ENCODE measurements around the gene CLOCK.

Gene CLOCK

DNA sequence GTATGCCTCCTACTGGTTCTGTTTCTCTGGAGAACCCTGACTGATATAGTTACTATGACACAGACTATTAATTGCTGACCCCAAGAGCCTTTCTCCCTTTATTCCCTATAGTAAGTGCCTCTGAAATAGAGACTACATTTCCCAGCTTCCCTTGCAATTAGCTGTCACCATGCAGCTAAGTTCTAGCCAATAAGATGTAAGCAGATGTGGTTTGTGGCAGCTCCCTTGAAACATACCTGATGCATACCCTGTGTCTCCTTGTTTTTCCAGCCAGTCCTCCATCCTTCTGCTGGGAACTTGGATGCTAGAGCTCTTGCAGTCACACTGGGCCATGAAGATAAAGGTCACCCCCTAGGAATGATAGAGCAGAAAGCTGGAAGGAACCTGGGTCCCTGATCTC is 160.6 kb downstream of the CLOCK start:
- in situ Hi-C loops (cut with MboI; ENCODE audit: low sequenced_read_pairs): loop anchor here (25.0 kb wide), 1 partner anchor 476 kb away; the partner anchor contains the start of gene EXOC1

GRCh38 chr4:55385201-55385649 is 161.5 kb downstream of the CLOCK start:
- in situ Hi-C loops (cut with MboI; ENCODE audit: low sequenced_read_pairs): loop anchor here (25.0 kb wide), 1 partner anchor 477 kb away; the partner anchor contains the start of gene EXOC1

DNA sequence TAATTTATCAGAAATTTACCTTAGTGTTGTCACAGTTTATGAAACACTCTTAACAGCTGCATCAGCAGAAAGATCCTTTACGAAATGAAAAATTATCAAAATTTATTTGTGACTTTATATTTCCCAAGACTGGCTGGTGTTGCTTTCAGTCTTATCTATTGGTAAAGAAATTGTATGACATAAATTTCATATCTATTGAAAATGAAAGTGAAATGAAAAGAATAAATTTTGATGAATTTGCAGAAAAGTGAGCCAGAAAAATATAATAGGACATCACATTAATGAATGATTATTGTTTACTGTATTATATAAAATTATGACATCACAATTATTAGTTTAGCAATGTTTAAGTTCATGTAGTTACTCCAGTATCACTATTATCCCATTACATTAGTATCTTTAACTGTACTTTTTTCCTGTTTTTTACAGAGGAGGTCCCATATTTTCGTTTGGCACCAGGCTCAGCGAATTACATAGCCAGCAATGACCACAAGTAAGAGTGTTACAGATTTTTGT is 164.2 kb downstream of the CLOCK start:
- in situ Hi-C loops (cut with MboI; ENCODE audit: low sequenced_read_pairs): loop anchor here (25.0 kb wide), 1 partner anchor 480 kb away; the partner anchor contains the start of gene EXOC1

DNA sequence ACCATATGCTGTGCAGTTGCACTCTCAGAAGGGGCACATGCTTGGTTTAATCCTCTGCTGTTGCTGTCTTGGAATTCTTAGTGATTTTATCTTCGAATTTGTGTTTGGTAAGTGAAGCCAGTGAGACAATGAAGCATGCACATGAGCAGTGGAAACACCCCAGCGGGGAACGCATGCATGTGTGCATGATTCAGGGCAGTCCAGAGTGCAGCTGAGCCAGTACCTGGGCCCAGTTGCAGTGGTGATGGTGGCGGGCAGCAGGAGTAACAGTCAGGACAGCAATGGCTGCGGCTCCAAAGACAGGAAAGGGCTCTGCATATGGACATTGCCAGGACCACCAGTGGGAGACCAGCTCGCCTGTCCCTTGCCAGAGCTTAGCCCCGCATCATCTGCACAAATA is 165.2 kb downstream of the CLOCK start:
- in situ Hi-C loops (cut with MboI; ENCODE audit: low sequenced_read_pairs): loop anchor here (25.0 kb wide), 1 partner anchor 481 kb away; the partner anchor contains the start of gene EXOC1

DNA sequence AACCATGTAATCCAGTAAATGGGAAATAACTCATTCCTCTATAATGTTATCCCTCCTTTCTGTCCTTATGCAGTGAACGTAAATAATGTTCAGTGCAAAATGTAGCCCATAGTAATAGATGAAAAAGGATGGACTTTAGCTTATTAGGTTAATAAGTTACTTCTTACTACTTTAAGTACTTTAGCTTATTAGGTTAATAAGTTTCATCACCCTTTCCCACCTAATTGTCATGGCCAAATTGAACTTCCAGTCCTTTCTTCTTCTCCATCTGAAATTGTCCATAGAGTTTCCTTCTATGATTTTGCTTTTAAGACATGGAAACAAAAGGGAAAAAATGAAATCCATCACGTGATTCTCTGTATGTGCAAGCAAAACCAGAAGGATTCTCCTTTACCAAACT is 166.1 kb downstream of the CLOCK start:
- in situ Hi-C loops (cut with MboI; ENCODE audit: low sequenced_read_pairs): loop anchor here (25.0 kb wide), 1 partner anchor 482 kb away; the partner anchor contains the start of gene EXOC1

DNA sequence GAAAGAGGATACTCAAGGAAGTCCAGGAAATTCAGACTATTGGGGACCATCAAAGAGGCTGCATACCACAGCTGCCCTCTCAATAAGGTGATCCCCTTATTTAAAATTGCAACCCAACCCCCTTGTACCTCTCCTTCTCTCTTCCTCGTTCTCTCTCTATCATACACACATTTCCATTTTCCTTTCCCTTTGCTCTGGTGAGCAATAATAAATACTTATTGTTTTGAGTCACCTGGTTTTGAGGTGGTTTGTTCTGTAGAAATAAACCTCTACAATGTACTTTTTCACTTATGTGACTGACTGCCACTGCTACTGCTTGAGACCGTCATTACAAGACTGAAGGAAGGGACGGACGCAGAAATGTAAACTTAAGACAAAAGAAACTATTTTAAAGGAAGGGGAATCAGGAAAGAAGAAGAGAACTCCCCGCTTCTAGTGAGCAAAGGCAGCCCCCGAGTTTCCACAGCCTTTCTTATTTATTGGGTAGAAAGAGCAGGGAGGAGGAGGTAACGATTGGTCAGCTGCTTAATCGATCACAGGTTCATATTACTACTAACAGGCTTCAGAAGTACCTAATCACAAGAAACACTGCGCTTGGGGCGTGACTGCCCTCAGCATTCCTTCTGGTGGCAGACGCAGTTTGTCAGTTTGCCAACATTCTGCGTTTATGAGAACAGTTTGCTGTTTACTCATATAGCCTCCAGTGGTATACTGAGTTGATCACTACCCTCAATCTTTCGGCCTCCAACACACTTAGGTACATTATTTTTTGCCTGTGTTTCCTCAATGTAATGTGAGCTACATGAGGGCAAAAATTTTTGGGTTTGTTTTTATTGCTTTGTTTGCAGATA is 167.9 kb downstream of the CLOCK start:
- in situ Hi-C loops (cut with MboI; ENCODE audit: low sequenced_read_pairs): loop anchor here (25.0 kb wide), 1 partner anchor 483 kb away; the partner anchor contains the start of gene EXOC1
